CD4-positive, alpha-beta T cell treated with Interleukin-15 for 4 hours (primary cell): ENCODE data around the gene ACAD9.
"Not testable (repeated sequence)": the region's sequence is repeated elsewhere in the genome, so short reads cannot be mapped to it uniquely, and the experiment has no call there.

Source experiments
- DNase-seq: peaks from one replicate; pipeline ENCODE4 v3.0.0-alpha.2; 2020; ENCODE audit warnings: low spot score

Gene ACAD9

GRCh38 chr3:128861491-128861890, 17.9 kb upstream of the ACAD9 start:
- DNase-seq = no peak

GRCh38 chr3:128863560-128863959, 15.9 kb upstream of the ACAD9 start:
- DNase-seq = no peak

GRCh38 chr3:128864351-128864811, 15.0 kb upstream of the ACAD9 start:
- no peak for DNase-seq

GRCh38 chr3:128864849-128865804, 14.3 kb upstream of the ACAD9 start:
- not testable (repeated sequence) for DNase-seq

GRCh38 chr3:128867200-128868125, 12.0 kb upstream of the ACAD9 start:
- no peak for DNase-seq

- no peak for DNase-seq
Measured at GRCh38 chr3:128870347-128870746, 9.1 kb upstream of the ACAD9 start.

- DNase-seq = no peak
Measured at GRCh38 chr3:128872282-128872681, 7.1 kb upstream of the ACAD9 start.

- no peak for DNase-seq
Measured at GRCh38 chr3:128872744-128873143, 6.7 kb upstream of the ACAD9 start.

GRCh38 chr3:128873244-128874022, 6.0 kb upstream of the ACAD9 start:
- no peak for DNase-seq

- no peak for DNase-seq
Measured at GRCh38 chr3:128874481-128875180, 4.8 kb upstream of the ACAD9 start.

GRCh38 chr3:128875556-128876120, 3.8 kb upstream of the ACAD9 start:
- peak; percentile 56 for DNase-seq

- no peak for DNase-seq
Measured at GRCh38 chr3:128878011-128878457, 1.4 kb upstream of the ACAD9 start.

GRCh38 chr3:128878556-128879124, 780 bp upstream of the ACAD9 start:
- peak; percentile 30 for DNase-seq

GRCh38 chr3:128879991-128880390, 571 bp downstream of the ACAD9 start:
- no peak for DNase-seq

GRCh38 chr3:128880455-128880854, 1.0 kb downstream of the ACAD9 start:
- not testable (repeated sequence) for DNase-seq

GRCh38 chr3:128881576-128881975, 2.2 kb downstream of the ACAD9 start:
- DNase-seq = no peak

- no peak for DNase-seq
Measured at GRCh38 chr3:128882719-128883118, 3.3 kb downstream of the ACAD9 start.

- no peak for DNase-seq
Measured at GRCh38 chr3:128884992-128885391, 5.6 kb downstream of the ACAD9 start.

- DNase-seq = no peak
Measured at GRCh38 chr3:128889139-128889894, 9.9 kb downstream of the ACAD9 start.
